ENCODE measurements around the gene RTTN.

The RTTN gene

GRCh38 chr18:70194227-70194890, 11.1 kb downstream of the RTTN start:
- CTCF ChIA-PET = interaction anchor here (1.0 to 7.7 kb wide), 11 partner anchors 10 to 265 kb away, joined by 3 to 118 read pairs (median 8); partner anchors contain the start of gene RTTN
- POLR2A ChIA-PET = no interaction called here
- Histone ChIP-seq H3K27ac (ENCODE audit: insufficient read depth in 1 of 2, low read depth in 1 of 2, low read length in 2 of 2, poor library complexity in 1 of 2, severe bottlenecking in 2 of 2) (no peak overlapping the region), H3K4me3 (ENCODE audit: control insufficient read depth in 1 of 7, extremely low read depth in 1 of 7, insufficient read depth in 4 of 7, low read depth in 2 of 7, low read length in 6 of 7) (no peak overlapping the region), H3K36me3 (ENCODE audit: control insufficient read depth in 4 of 4, insufficient read depth in 4 of 4, low read length in 3 of 4) (peaks cover 20 to 61% (median 38%) of the 10 kb centered on the region in 4 experiments), H3K4me1 (ENCODE audit: control extremely low read depth in 1 of 4, control insufficient read depth in 4 of 4, insufficient read depth in 4 of 4, low read length in 3 of 4) (no peaks in the 10 kb centered on the region), H3K27me3 (replicated peaks in 2 of 5; ENCODE audit: control insufficient read depth in 4 of 5, insufficient read depth in 5 of 5, low read length in 4 of 5) (no peaks in the 10 kb centered on the region), H3K9me3 (ENCODE audit: control extremely low read depth in 1 of 5, control insufficient read depth in 4 of 5, insufficient read depth in 2 of 5, low read depth in 1 of 5, low read length in 4 of 5) (no peaks in the 10 kb centered on the region)
- DNase-seq = no peak
- 100% methylated on average over 1 of the region's 4 CpGs for WGBS (ENCODE audit: insufficient coverage)

DNA sequence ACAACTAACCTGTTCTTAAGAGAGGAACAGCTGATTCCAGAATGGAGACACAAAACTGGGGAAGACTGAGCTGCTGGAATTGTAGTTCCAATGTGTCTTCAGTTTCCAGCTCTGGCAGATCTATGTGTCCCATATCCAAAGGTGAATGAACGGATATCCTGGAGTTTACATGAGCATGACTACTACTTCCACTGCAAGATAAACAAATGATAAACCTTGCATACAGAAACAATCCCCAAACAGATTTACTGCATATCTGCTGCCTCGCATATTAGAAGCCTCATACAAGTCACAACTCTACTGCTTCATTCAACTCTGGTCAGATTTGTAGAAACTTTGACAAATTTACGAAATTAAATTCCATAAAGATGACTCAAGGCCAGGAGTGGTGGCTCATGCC, 15.0 kb downstream of the RTTN start:
- Histone ChIP-seq H3K4me1 (ENCODE audit: control extremely low read depth in 1 of 4, control insufficient read depth in 4 of 4, insufficient read depth in 4 of 4, low read length in 3 of 4) (no peaks in the 10 kb centered on the region), H3K36me3 (ENCODE audit: control insufficient read depth in 4 of 4, insufficient read depth in 4 of 4, low read length in 3 of 4) (peaks cover 20 to 65% (median 38%) of the 10 kb centered on the region in 4 experiments), H3K4me3 (ENCODE audit: control insufficient read depth in 1 of 7, extremely low read depth in 1 of 7, insufficient read depth in 4 of 7, low read depth in 2 of 7, low read length in 6 of 7) (no peak overlapping the region), H3K27me3 (replicated peaks in 2 of 5; ENCODE audit: control insufficient read depth in 4 of 5, insufficient read depth in 5 of 5, low read length in 4 of 5) (no peaks in the 10 kb centered on the region), H3K27ac (ENCODE audit: insufficient read depth in 1 of 2, low read depth in 1 of 2, low read length in 2 of 2, poor library complexity in 1 of 2, severe bottlenecking in 2 of 2) (no peak overlapping the region), H3K9me3 (ENCODE audit: control extremely low read depth in 1 of 5, control insufficient read depth in 4 of 5, insufficient read depth in 2 of 5, low read depth in 1 of 5, low read length in 4 of 5) (no peaks in the 10 kb centered on the region)
- 100% methylated on average over 2 of the region's 3 CpGs for WGBS (ENCODE audit: insufficient coverage)
- POLR2A ChIA-PET = no interaction called here
- DNase-seq = no peak
- CTCF ChIA-PET = interaction anchor here (0.6 to 2.9 kb wide), 2 partner anchors 172 to 243 kb away, joined by 4 to 20 read pairs; no protein-coding TSS in a partner anchor

GRCh38 chr18:70188113-70188512, 17.4 kb downstream of the RTTN start:
- no peak overlapping the region for H3K27ac ChIP-seq (ENCODE audit: insufficient read depth in 1 of 2, low read depth in 1 of 2, low read length in 2 of 2, poor library complexity in 1 of 2, severe bottlenecking in 2 of 2)
- H3K27me3 ChIP-seq (replicated peaks in 2 of 5; ENCODE audit: control insufficient read depth in 4 of 5, insufficient read depth in 5 of 5, low read length in 4 of 5) = no peaks in the 10 kb centered on the region
- H3K9me3 ChIP-seq (ENCODE audit: control extremely low read depth in 1 of 5, control insufficient read depth in 4 of 5, insufficient read depth in 2 of 5, low read depth in 1 of 5, low read length in 4 of 5) = no peaks in the 10 kb centered on the region
- H3K4me3 ChIP-seq (ENCODE audit: control insufficient read depth in 1 of 7, extremely low read depth in 1 of 7, insufficient read depth in 4 of 7, low read depth in 2 of 7, low read length in 6 of 7) = no peak overlapping the region
- DNase-seq = no peak
- no peaks in the 10 kb centered on the region for H3K4me1 ChIP-seq (ENCODE audit: control extremely low read depth in 1 of 4, control insufficient read depth in 4 of 4, insufficient read depth in 4 of 4, low read length in 3 of 4)
- peaks cover 8 to 62% (median 39%) of the 10 kb centered on the region in 4 experiments for H3K36me3 ChIP-seq (ENCODE audit: control insufficient read depth in 4 of 4, insufficient read depth in 4 of 4, low read length in 3 of 4)
- CTCF ChIA-PET = interaction anchor here (1.1 to 3.5 kb wide), 3 partner anchors 10 to 263 kb away, joined by 3 to 7 read pairs (median 3); partner anchors contain the start of gene RTTN
- POLR2A ChIA-PET = no interaction called here

- Histone ChIP-seq H3K27me3 (replicated peaks in 2 of 5; ENCODE audit: control insufficient read depth in 4 of 5, insufficient read depth in 5 of 5, low read length in 4 of 5) (no peaks in the 10 kb centered on the region), H3K4me1 (ENCODE audit: control extremely low read depth in 1 of 4, control insufficient read depth in 4 of 4, insufficient read depth in 4 of 4, low read length in 3 of 4) (no peaks in the 10 kb centered on the region), H3K4me3 (ENCODE audit: control insufficient read depth in 1 of 7, extremely low read depth in 1 of 7, insufficient read depth in 4 of 7, low read depth in 2 of 7, low read length in 6 of 7) (no peak overlapping the region), H3K36me3 (ENCODE audit: control insufficient read depth in 4 of 4, insufficient read depth in 4 of 4, low read length in 3 of 4) (peaks cover 10 to 33% (median 23%) of the 10 kb centered on the region in 4 experiments), H3K9me3 (ENCODE audit: control extremely low read depth in 1 of 5, control insufficient read depth in 4 of 5, insufficient read depth in 2 of 5, low read depth in 1 of 5, low read length in 4 of 5) (no peaks in the 10 kb centered on the region), H3K27ac (ENCODE audit: insufficient read depth in 1 of 2, low read depth in 1 of 2, low read length in 2 of 2, poor library complexity in 1 of 2, severe bottlenecking in 2 of 2) (no peak overlapping the region)
- no peak for DNase-seq
- CTCF ChIA-PET = interaction anchor here (0.7 to 3.6 kb wide), 3 partner anchors 10 to 271 kb away, joined by 3 to 21 read pairs (median 8); no protein-coding TSS in a partner anchor
- WGBS (ENCODE audit: insufficient coverage) = no CpG with 5 or more reads among the region's 2 CpGs
- POLR2A ChIA-PET = no interaction called here
These were observed 22.0 kb downstream of the RTTN start for GRCh38 chr18:70183441-70183840.

DNA sequence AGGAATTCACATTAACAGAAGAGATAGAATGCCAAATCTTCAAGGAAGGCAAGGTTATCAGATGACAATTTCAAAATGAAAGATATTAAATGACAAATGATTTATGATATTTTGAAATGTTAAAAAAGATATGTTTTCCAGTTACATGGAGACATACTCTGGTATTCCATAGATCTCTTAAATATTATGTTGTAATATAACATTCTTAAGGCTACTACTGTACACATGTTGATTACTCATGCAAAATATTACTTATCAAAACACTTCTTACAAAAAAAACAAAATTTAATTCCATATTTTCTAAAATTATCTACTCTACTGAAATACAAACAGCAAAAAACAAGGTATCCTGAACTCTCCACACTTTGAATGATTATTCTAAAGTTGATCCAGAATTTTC, 22.9 kb downstream of the RTTN start:
- POLR2A ChIA-PET = no interaction called here
- no peak for DNase-seq
- H3K9me3 ChIP-seq (ENCODE audit: control extremely low read depth in 1 of 5, control insufficient read depth in 4 of 5, insufficient read depth in 2 of 5, low read depth in 1 of 5, low read length in 4 of 5) = no peaks in the 10 kb centered on the region
- no peak overlapping the region for H3K27ac ChIP-seq (ENCODE audit: insufficient read depth in 1 of 2, low read depth in 1 of 2, low read length in 2 of 2, poor library complexity in 1 of 2, severe bottlenecking in 2 of 2)
- peaks cover 10 to 31% (median 20%) of the 10 kb centered on the region in 4 experiments for H3K36me3 ChIP-seq (ENCODE audit: control insufficient read depth in 4 of 4, insufficient read depth in 4 of 4, low read length in 3 of 4)
- CTCF ChIA-PET = interaction anchor here (0.9 to 3.6 kb wide), 2 partner anchors 11 to 13 kb away, joined by 3 to 21 read pairs; no protein-coding TSS in a partner anchor
- no peaks in the 10 kb centered on the region for H3K27me3 ChIP-seq (replicated peaks in 2 of 5; ENCODE audit: control insufficient read depth in 4 of 5, insufficient read depth in 5 of 5, low read length in 4 of 5)
- no peaks in the 10 kb centered on the region for H3K4me1 ChIP-seq (ENCODE audit: control extremely low read depth in 1 of 4, control insufficient read depth in 4 of 4, insufficient read depth in 4 of 4, low read length in 3 of 4)
- no peak overlapping the region for H3K4me3 ChIP-seq (ENCODE audit: control insufficient read depth in 1 of 7, extremely low read depth in 1 of 7, insufficient read depth in 4 of 7, low read depth in 2 of 7, low read length in 6 of 7)

DNA sequence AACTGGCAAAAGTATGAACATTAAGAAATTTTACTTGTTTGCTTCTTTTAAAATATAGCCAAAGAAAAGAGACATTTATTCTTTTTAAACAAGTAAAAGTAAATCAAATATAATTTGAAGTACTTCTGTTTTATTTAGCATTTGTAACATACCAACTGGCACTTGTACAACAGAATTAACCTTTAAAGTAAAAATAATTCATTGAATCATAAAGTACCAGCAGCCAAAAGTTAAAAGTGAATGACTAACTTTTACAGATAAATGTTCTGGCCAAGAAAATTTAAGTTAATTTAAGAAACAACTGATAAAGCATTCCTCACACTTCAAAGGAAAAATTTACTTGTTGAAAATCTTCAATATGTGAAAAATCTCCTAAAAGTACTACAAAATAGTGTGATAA, 23.8 kb downstream of the RTTN start:
- H3K27me3 ChIP-seq (replicated peaks in 2 of 5; ENCODE audit: control insufficient read depth in 4 of 5, insufficient read depth in 5 of 5, low read length in 4 of 5) = no peaks in the 10 kb centered on the region
- CTCF ChIA-PET = interaction anchor here (0.5 kb wide), 1 partner anchor 751 kb away, joined by 4 read pairs; no protein-coding TSS in a partner anchor
- H3K4me1 ChIP-seq (ENCODE audit: control extremely low read depth in 1 of 4, control insufficient read depth in 4 of 4, insufficient read depth in 4 of 4, low read length in 3 of 4) = no peaks in the 10 kb centered on the region
- H3K9me3 ChIP-seq (ENCODE audit: control extremely low read depth in 1 of 5, control insufficient read depth in 4 of 5, insufficient read depth in 2 of 5, low read depth in 1 of 5, low read length in 4 of 5) = no peaks in the 10 kb centered on the region
- DNase-seq = no peak
- no peak overlapping the region for H3K27ac ChIP-seq (ENCODE audit: insufficient read depth in 1 of 2, low read depth in 1 of 2, low read length in 2 of 2, poor library complexity in 1 of 2, severe bottlenecking in 2 of 2)
- H3K4me3 ChIP-seq (ENCODE audit: control insufficient read depth in 1 of 7, extremely low read depth in 1 of 7, insufficient read depth in 4 of 7, low read depth in 2 of 7, low read length in 6 of 7) = no peak overlapping the region
- peaks cover 9 to 30% (median 17%) of the 10 kb centered on the region in 4 experiments for H3K36me3 ChIP-seq (ENCODE audit: control insufficient read depth in 4 of 4, insufficient read depth in 4 of 4, low read length in 3 of 4)
- POLR2A ChIA-PET = no interaction called here

- 100% methylated on average over 1 of the region's 1 CpG for WGBS (ENCODE audit: insufficient coverage)
- Histone ChIP-seq H3K4me1 (ENCODE audit: control extremely low read depth in 1 of 4, control insufficient read depth in 4 of 4, insufficient read depth in 4 of 4, low read length in 3 of 4) (no peaks in the 10 kb centered on the region), H3K9me3 (ENCODE audit: control extremely low read depth in 1 of 5, control insufficient read depth in 4 of 5, insufficient read depth in 2 of 5, low read depth in 1 of 5, low read length in 4 of 5) (no peaks in the 10 kb centered on the region), H3K4me3 (ENCODE audit: control insufficient read depth in 1 of 7, extremely low read depth in 1 of 7, insufficient read depth in 4 of 7, low read depth in 2 of 7, low read length in 6 of 7) (no peak overlapping the region), H3K27ac (ENCODE audit: insufficient read depth in 1 of 2, low read depth in 1 of 2, low read length in 2 of 2, poor library complexity in 1 of 2, severe bottlenecking in 2 of 2) (no peak overlapping the region), H3K27me3 (replicated peaks in 2 of 5; ENCODE audit: control insufficient read depth in 4 of 5, insufficient read depth in 5 of 5, low read length in 4 of 5) (no peaks in the 10 kb centered on the region), H3K36me3 (ENCODE audit: control insufficient read depth in 4 of 4, insufficient read depth in 4 of 4, low read length in 3 of 4) (peaks cover 8 to 29% (median 13%) of the 10 kb centered on the region in 4 experiments)
- CTCF ChIA-PET = interaction anchor here (0.5 kb wide), 1 partner anchor 752 kb away, joined by 4 read pairs; no protein-coding TSS in a partner anchor
- no peak for DNase-seq
- POLR2A ChIA-PET = no interaction called here
These were observed 24.5 kb downstream of the RTTN start for GRCh38 chr18:70181015-70181414.

Data from common myeloid progenitor, CD34-positive (primary cell).